Ovary (tissue), 9 donors: ENCODE measurements around the gene GCHFR. TPM values are rescaled to one million over a fixed set of nuclear protein-coding genes. Genes with fewer than 3 reads are reported as not detected.

ENCODE experiments used
- DNase-seq, 5 donors: peaks; one replicate each; pipeline ENCODE4 v3.0.0-alpha.2; 2019 to 2020
- H3K27ac ChIP-seq, 2 donors: fragments of 200-600 bp; one replicate each; pipeline versions ENCODE4 v1.5.1 to v1.8.0; 2019 to 2022
- H3K27me3 ChIP-seq: fragments of 200-600 bp; one replicate; pipeline ENCODE4 v1.8.0; 2022
- H3K36me3 ChIP-seq: fragments of 200-600 bp; sonication (generic); one replicate; pipeline ENCODE4 v1.5.1; 2019
- H3K4me1 ChIP-seq: one replicate; pipeline ENCODE4 v1.8.1; 2013; ENCODE audit warnings: mild to moderate bottlenecking, moderate library complexity; ENCODE audit not compliant: insufficient read depth
- H3K4me3 ChIP-seq: fragments of 200-600 bp; sonication (generic); one replicate; pipeline ENCODE4 v1.5.1; 2017
- H3K9me3 ChIP-seq, 2 donors: fragments of 200-600 bp in 1 of 2; sonication (generic) in 1 of 2; one replicate each; pipeline versions ENCODE4 v1.5.1 to v1.8.1; 2013 to 2019; ENCODE audit warnings: mild to moderate bottlenecking in 1 of 2, moderate library complexity in 1 of 2
- EP300 ChIP-seq: sonication (generic); formaldehyde crosslinking; IDR thresholded peaks from one replicate; pipeline ENCODE4 v1.6.1; 2017; ENCODE audit warnings: antibody characterized with exemption
- POLR2A ChIP-seq: fragments of 450-650 bp; IDR thresholded peaks from one replicate; pipeline ENCODE4 v1.6.1; 2017; ENCODE audit warnings: antibody characterized with exemption, mild to moderate bottlenecking, moderate library complexity
- WGBS, 3 donors: extraction: QIAGEN DNeasy Blood & Tissue Kit in 1 of 3; methylation state at CpG; one replicate each; pipeline versions ENCODE4 v1.1.5 to v1.1.7; 2013 to 2017; 5-methylcytosine and 5-hydroxymethylcytosine counted together
- intact Hi-C, 4 donors: fragments of 100-400 bp; cut with DNase I; formaldehyde crosslinking; loops; one replicate each; pipeline versions ENCODE4 v1.11.0 to v1.15.1; 2022 to 2023
- polyA plus RNA-seq, 2 donors: library from polyadenylated mRNA; stranded (reverse); fragments of 200-250 nt in 1 of 2; fragments of 350-450 nt in 1 of 2; fragmentation: Illumina TruSeq in 1 of 2; extraction: RNeasy Lipid Tissue Mini Kit (QIAGEN cat#74804) in 1 of 2; gene quantifications; one replicate each; pipeline ENCODE4 v1.2.3, GENCODE V29; 2013 to 2014
- total RNA-seq, 7 donors: library from RNA; depleted of rRNA in 2 of 7; stranded (reverse); fragments of >200 nt in 2 of 7; fragmentation: NEBNext Ultra II Directional in 3 of 7; extraction: Animal tissue kit (Norgen Biotek cat#: 25700) in 3 of 7; gene quantifications; one replicate each; pipeline versions ENCODE4 v1.1.0 to v1.2.4, GENCODE V29; 2016 to 2023
- TF ChIP-seq, protein P1 (sequence below), 3 donors: fragments of 450-650 bp in 2 of 3; fragments of 200-600 bp in 1 of 3; IDR thresholded peaks; one replicate each; pipeline versions ENCODE4 v1.5.1 to v1.8.0; 2016 to 2022; ENCODE audit warnings: antibody characterized with exemption in 3 of 3, mild to moderate bottlenecking in 1 of 3
- donor health status: DM: no; HTN: no; CAD: no; lungs with moderate emphysema.
- donor health status: DM: no; HTN: no; CAD: no.
- donor health status: Bipolar disorder and iron deficiency.
- donor health status: DM: yes; HTN: yes; CAD: no.
- donor health status: DM: no; HTN: no; CAD: no.
- donor health status: DM: yes; HTN: yes; CAD: no.

GCHFR gene
- total and polyA plus RNA-seq, 9 donors = 2.8 to 40.1 (median 20.8) TPM

GRCh38 chr15:40743921-40744814 is 19.7 kb upstream of the GCHFR start:
- Histone ChIP-seq H3K27me3 (no peaks in the 10 kb centered on the region), H3K27ac (no peak overlapping the region), H3K4me3 (no peak overlapping the region), H3K36me3 (no peaks in the 10 kb centered on the region), H3K4me1 (no peaks in the 10 kb centered on the region), H3K9me3 (no peaks in the 10 kb centered on the region)
- WGBS, 3 donors = 69 to 77% (median 73%) methylated on average over 12 of the region's 12 CpGs
- intact Hi-C loops = no loop called here
- no peak for DNase-seq
- TF ChIP-seq, protein P1, sequence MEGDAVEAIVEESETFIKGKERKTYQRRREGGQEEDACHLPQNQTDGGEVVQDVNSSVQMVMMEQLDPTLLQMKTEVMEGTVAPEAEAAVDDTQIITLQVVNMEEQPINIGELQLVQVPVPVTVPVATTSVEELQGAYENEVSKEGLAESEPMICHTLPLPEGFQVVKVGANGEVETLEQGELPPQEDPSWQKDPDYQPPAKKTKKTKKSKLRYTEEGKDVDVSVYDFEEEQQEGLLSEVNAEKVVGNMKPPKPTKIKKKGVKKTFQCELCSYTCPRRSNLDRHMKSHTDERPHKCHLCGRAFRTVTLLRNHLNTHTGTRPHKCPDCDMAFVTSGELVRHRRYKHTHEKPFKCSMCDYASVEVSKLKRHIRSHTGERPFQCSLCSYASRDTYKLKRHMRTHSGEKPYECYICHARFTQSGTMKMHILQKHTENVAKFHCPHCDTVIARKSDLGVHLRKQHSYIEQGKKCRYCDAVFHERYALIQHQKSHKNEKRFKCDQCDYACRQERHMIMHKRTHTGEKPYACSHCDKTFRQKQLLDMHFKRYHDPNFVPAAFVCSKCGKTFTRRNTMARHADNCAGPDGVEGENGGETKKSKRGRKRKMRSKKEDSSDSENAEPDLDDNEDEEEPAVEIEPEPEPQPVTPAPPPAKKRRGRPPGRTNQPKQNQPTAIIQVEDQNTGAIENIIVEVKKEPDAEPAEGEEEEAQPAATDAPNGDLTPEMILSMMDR (IDR thresholded peaks at IDR 0.05) = no peak
- TF ChIP-seq POLR2A (no peak), EP300 (no peak)

DNA sequence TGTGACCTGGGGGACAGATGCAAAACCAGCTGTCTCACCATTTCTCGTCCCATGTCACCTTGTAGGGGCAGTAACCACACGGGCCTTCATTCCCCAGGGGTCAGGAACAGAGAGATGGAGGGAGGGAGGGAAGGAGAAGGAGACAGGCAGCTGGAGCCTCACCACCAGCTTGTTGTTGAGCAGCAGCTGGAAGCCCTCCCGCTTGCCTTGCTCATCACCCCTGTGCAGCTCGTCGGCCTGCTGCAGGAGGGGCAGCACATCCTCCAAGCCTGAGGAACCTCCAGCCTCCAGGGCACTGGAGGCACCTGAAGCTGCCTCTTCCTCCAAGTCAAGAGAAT is 19.1 kb upstream of the GCHFR start:
- TF ChIP-seq POLR2A (no peak), EP300 (no peak)
- TF ChIP-seq, protein P1 (IDR thresholded peaks at IDR 0.05) = no peak
- Histone ChIP-seq H3K27ac (no peak overlapping the region), H3K36me3 (no peaks in the 10 kb centered on the region), H3K27me3 (no peaks in the 10 kb centered on the region), H3K9me3 (no peaks in the 10 kb centered on the region), H3K4me1 (no peaks in the 10 kb centered on the region), H3K4me3 (no peak overlapping the region)
- 47 to 55% (median 55%) methylated on average over 5 of the region's 5 CpGs for WGBS, 3 donors
- DNase-seq = no peak
- intact Hi-C loops = no loop called here

DNA sequence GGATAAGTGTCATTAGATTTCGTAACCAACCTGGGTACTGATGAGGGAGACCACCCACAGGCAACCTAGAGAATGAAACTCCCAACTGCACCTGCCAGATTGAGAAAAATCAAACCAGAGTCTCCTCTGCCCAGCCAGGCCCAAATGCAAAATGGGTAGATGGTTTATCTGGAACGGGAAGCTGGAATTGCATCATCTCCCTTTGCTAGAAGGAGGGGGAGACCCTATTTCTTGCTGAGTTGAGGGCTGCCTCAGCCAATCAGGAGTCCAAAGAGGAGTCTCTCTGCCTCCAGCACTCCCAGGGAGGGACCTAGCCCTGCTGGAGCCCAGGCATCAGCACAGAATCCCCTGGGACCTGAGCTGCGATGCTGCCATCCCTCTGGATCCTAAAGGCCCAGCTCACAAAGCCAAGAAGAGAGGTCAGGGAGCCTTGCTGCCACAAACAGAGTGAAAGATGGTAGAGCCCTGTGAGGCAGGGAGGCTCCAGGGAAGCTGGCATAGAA is 16.9 kb upstream of the GCHFR start:
- Histone ChIP-seq H3K27ac (no peak overlapping the region), H3K4me1 (no peaks in the 10 kb centered on the region), H3K36me3 (no peaks in the 10 kb centered on the region), H3K4me3 (no peak overlapping the region), H3K9me3 (no peaks in the 10 kb centered on the region), H3K27me3 (no peaks in the 10 kb centered on the region)
- intact Hi-C loops = no loop called here
- DNase-seq = no peak
- 56 to 65% (median 60%) methylated on average over 3 of the region's 3 CpGs for WGBS, 3 donors
- TF ChIP-seq POLR2A (no peak), EP300 (no peak)
- TF ChIP-seq, protein P1 (IDR thresholded peaks at IDR 0.05) = no peak

DNA sequence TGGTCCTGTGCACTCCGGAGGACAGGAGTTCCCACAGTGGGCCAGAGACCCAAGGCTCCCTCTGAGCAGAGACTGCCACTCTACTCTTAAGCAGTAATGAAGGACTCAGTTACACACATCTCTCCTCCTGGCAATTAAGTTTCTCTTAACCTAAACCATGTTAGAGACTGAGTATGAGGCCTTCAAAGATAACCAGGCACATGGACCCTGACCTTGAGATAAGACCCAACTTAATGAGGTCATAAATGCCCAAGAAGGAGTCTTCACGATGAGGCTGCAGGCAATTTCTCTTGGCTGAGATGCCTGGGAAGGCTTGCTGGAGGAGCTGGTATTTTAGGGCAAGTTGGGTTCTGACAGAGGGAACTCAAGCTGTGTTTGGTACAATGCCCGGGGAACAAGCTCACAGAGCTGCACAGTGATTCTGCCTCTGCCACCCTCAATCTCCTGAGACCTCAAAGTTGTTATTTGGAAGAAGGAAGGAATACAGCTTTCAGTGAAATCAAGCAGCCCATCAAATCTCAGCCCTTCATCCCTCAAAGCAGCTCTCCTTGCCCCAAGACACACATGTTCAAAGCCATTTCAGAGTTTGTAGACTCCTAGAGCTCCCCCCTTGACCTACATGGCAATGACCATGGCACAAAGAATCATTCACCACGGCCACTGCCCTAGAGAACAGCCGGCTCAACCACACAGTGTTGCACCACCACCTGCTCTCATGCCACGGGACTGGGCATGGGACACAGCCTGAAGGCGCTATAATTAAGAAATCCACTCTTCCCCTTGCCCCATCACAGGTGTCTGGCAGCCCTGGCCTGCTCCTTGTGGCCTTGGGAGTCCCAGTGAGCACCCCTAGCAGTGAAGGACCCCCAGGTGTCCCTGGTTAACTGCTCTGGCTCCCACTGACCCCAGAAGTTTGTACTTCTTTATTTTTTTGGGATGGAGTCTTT is 15.9 kb upstream of the GCHFR start:
- WGBS, 3 donors = 70 to 74% (median 73%) methylated on average over 7 of the region's 7 CpGs
- Histone ChIP-seq H3K36me3 (no peaks in the 10 kb centered on the region), H3K4me3 (no peak overlapping the region), H3K27ac (no peak overlapping the region), H3K4me1 (no peaks in the 10 kb centered on the region), H3K27me3 (no peaks in the 10 kb centered on the region), H3K9me3 (no peaks in the 10 kb centered on the region)
- DNase-seq = no peak
- intact Hi-C loops = no loop called here
- TF ChIP-seq EP300 (no peak), POLR2A (no peak)
- TF ChIP-seq, protein P1 (IDR thresholded peaks at IDR 0.05) = no peak
